Measurements from ENCODE around the gene SPATA24. TPM values are rescaled to one million over a fixed set of nuclear protein-coding genes. Genes with fewer than 3 reads are reported as not detected.
A peak's percentile ranks its signal among the peaks of the same experiment; 100 is the strongest.

The SPATA24 gene
- total RNA-seq, 1 donor from 2014 or later, result 12.0 TPM

DNA sequence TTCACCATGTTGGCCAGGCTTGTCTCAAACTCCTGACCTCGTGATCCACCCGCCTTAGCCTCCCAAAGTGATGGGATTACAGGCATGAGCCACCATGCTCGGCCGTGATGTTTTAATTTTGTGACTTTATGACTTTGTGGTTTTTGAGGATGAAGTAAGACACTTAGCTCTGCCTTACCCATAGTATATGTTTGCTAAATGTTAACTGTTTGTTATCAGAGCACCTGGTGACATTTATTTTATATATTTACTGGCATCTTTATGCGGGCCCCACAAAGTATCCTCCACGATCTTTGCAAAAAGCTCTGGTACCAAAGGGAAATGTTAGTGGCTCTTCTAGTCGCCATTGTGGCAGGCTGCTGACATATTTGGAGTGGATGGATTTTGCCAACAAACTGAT, 27.5 kb downstream of the SPATA24 start:
- Histone ChIP-seq H3K36me3 (ENCODE audit: control insufficient read depth in 3 of 3, insufficient read depth in 3 of 3, low read length in 3 of 3) (peaks cover 0 to 8% (median 8%) of the 10 kb centered on the region in 3 donors), H3K9me3 (ENCODE audit: control insufficient read depth in 3 of 3, low read length in 3 of 3) (no peaks in the 10 kb centered on the region), H3K27me3 (ENCODE audit: control insufficient read depth in 3 of 3, insufficient read depth in 3 of 3, low read length in 3 of 3) (no peaks in the 10 kb centered on the region), H3K27ac (ENCODE audit: low read depth, low read length) (no peak overlapping the region), H3K4me1 (ENCODE audit: control insufficient read depth in 3 of 3, insufficient read depth in 3 of 3, low read length in 3 of 3) (peaks cover 14 to 34% (median 19%) of the 10 kb centered on the region in 3 donors), H3K9ac (ENCODE audit: low read depth in 1 of 3, low read length in 3 of 3) (no peak overlapping the region), H3K4me3 (ENCODE audit: low read length in 3 of 3) (no peak overlapping the region)

DNA sequence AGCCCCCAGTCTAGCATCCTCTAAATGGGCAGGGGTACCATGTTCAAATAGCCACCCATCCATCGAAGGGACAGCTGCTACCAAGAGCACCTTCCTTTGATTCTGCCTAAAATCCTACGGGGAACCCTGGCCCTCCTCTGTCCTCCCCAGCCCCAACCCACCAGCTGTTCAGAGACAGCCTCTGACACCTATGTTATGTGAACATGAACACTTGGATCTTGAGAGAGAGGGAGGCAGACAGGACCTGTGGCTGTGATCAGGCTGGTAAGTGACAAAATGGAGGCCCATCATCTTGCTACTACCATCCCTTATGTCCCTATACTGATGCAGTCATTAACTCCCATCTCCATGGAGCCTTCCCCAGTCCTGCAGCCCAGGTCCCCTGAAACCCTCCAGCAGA, 29.0 kb downstream of the SPATA24 start:
- Histone ChIP-seq H3K4me3 (ENCODE audit: low read length in 3 of 3) (no peak overlapping the region), H3K27ac (ENCODE audit: low read depth, low read length) (no peak overlapping the region), H3K9ac (ENCODE audit: low read depth in 1 of 3, low read length in 3 of 3) (no peak overlapping the region), H3K9me3 (ENCODE audit: control insufficient read depth in 3 of 3, low read length in 3 of 3) (no peaks in the 10 kb centered on the region), H3K4me1 (ENCODE audit: control insufficient read depth in 3 of 3, insufficient read depth in 3 of 3, low read length in 3 of 3) (peaks cover 14 to 34% (median 19%) of the 10 kb centered on the region in 3 donors), H3K27me3 (ENCODE audit: control insufficient read depth in 3 of 3, insufficient read depth in 3 of 3, low read length in 3 of 3) (no peaks in the 10 kb centered on the region), H3K36me3 (ENCODE audit: control insufficient read depth in 3 of 3, insufficient read depth in 3 of 3, low read length in 3 of 3) (peaks cover 2 to 13% (median 8%) of the 10 kb centered on the region in 3 donors)

DNA sequence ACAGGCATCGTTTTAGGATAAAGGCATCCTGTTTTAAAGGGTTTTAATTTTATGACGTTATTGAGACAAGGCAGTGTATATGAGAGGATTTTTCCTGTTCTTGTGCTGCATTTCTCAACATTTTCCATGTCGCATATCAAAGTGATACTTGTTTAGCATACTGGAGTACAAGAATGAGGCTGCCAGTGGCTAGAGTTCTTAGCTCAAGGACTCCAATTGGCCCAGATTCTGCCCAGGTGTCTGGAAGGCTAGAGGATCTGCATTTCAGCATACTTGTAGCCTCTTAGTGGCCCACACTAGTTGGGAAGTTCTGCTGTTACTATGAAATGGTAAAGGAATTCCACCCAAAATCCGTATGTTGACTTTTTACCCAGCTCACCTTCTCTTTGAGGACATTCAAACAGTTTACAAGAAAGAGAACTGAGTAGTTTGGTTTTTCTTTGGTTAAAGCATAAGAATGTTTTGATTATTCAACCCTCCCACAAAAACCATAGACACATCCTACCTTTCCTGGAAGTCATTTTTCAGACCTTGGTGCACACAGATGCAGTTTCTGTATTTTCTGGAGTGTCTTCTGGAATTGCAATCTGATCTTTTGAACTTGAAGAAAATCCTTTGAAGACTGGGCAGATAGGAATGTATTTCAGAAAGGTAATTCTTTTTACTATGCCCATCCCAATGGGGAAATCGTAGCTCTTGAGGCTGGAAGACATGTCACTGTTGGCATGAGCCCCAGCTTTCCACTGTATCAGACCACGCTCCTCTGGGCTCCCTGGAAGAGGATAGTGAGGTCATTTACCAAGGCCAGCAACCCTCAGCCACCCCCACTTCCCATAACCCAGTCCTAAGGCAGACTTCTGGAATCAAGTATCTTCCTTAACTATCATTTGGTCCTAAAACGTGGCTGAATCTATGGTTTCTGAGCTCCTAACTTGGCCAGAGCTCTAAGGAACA, 32.1 kb downstream of the SPATA24 start:
- H3K9ac ChIP-seq (ENCODE audit: low read depth in 1 of 3, low read length in 3 of 3), result no peak overlapping the region
- H3K4me1 ChIP-seq (ENCODE audit: control insufficient read depth in 3 of 3, insufficient read depth in 3 of 3, low read length in 3 of 3), result peaks cover 20 to 39% (median 22%) of the 10 kb centered on the region in 3 donors
- no peak overlapping the region for H3K27ac ChIP-seq (ENCODE audit: low read depth, low read length)
- peaks cover 11 to 20% (median 18%) of the 10 kb centered on the region in 3 donors for H3K36me3 ChIP-seq (ENCODE audit: control insufficient read depth in 3 of 3, insufficient read depth in 3 of 3, low read length in 3 of 3)
- H3K4me3 ChIP-seq (ENCODE audit: low read length in 3 of 3), result no peak overlapping the region
- H3K9me3 ChIP-seq (ENCODE audit: control insufficient read depth in 3 of 3, low read length in 3 of 3), result no peaks in the 10 kb centered on the region
- H3K27me3 ChIP-seq (ENCODE audit: control insufficient read depth in 3 of 3, insufficient read depth in 3 of 3, low read length in 3 of 3), result no peaks in the 10 kb centered on the region

DNA sequence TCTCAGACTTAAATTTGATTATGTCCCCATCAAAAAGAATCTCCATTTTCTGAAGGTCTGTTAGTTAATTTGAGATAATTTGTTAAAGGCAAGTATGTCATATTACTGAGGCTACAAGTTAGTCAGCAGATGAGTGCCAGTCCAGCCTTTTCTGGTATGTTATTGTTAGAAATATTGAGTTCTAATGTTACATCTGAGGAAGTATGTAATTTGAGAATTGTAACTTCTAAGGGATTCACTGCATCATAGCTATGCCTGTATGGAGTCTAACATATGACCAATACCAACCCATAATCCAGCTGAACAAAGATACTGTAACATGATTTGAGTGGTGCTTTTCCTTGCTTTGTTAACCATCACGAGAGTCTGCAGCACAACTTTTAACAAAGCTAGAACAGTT, 34.7 kb downstream of the SPATA24 start:
- Histone ChIP-seq H3K36me3 (ENCODE audit: control insufficient read depth in 3 of 3, insufficient read depth in 3 of 3, low read length in 3 of 3) (peaks cover 9 to 36% (median 26%) of the 10 kb centered on the region in 3 donors), H3K4me1 (ENCODE audit: control insufficient read depth in 3 of 3, insufficient read depth in 3 of 3, low read length in 3 of 3) (peaks cover 16 to 28% (median 20%) of the 10 kb centered on the region in 3 donors), H3K9me3 (ENCODE audit: control insufficient read depth in 3 of 3, low read length in 3 of 3) (no peaks in the 10 kb centered on the region), H3K9ac (ENCODE audit: low read depth in 1 of 3, low read length in 3 of 3) (no peak overlapping the region), H3K27me3 (ENCODE audit: control insufficient read depth in 3 of 3, insufficient read depth in 3 of 3, low read length in 3 of 3) (no peaks in the 10 kb centered on the region), H3K4me3 (ENCODE audit: low read length in 3 of 3) (no peak overlapping the region), H3K27ac (ENCODE audit: low read depth, low read length) (peak overlapping the region; percentile 10)

DNA sequence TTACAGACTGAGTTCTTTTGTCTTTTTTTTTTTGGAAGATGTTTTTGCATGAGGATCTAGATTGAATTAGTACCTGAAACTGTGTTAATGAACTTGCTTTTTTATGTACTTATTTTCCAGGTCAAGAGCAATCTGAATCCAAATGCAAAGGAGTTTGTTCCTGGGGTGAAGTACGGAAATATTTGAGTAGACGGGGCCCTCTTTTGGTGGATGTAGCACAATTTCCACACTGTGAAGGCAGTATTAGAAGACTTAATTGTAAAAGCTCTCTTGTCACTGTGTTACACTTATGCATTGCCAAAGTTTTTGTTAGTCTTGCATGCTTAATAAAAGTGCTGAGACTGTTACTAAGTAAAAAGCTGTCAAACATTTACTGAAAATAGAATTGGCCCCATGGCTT, 35.3 kb downstream of the SPATA24 start:
- peak overlapping the region; percentile 10 for H3K27ac ChIP-seq (ENCODE audit: low read depth, low read length)
- peaks cover 11 to 22% (median 14%) of the 10 kb centered on the region in 3 donors for H3K4me1 ChIP-seq (ENCODE audit: control insufficient read depth in 3 of 3, insufficient read depth in 3 of 3, low read length in 3 of 3)
- peaks cover 8 to 41% (median 30%) of the 10 kb centered on the region in 3 donors for H3K36me3 ChIP-seq (ENCODE audit: control insufficient read depth in 3 of 3, insufficient read depth in 3 of 3, low read length in 3 of 3)
- H3K9ac ChIP-seq (ENCODE audit: low read depth in 1 of 3, low read length in 3 of 3), result no peak overlapping the region
- no peaks in the 10 kb centered on the region for H3K9me3 ChIP-seq (ENCODE audit: control insufficient read depth in 3 of 3, low read length in 3 of 3)
- H3K27me3 ChIP-seq (ENCODE audit: control insufficient read depth in 3 of 3, insufficient read depth in 3 of 3, low read length in 3 of 3), result no peaks in the 10 kb centered on the region
- no peak overlapping the region for H3K4me3 ChIP-seq (ENCODE audit: low read length in 3 of 3)

DNA sequence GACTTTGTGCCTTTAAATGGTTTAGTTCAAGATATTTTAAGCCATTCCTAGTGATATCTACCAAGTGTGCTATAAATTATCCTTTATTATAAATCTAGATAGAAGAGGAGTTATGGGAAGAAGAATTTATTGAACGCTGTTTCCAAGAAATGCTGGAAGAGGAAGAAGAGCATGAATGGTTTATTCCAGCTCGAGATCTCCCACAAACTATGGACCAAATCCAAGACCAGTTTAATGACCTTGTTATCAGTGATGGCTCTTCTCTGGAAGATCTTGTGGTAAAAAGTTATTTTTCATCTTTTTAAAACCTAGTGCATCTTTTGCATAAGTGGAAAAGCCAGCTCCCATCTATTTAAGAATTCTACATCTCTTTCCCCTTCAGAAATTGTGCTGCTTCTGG, 39.4 kb downstream of the SPATA24 start:
- peaks cover 6 to 10% (median 8%) of the 10 kb centered on the region in 3 donors for H3K4me1 ChIP-seq (ENCODE audit: control insufficient read depth in 3 of 3, insufficient read depth in 3 of 3, low read length in 3 of 3)
- no peak overlapping the region for H3K4me3 ChIP-seq (ENCODE audit: low read length in 3 of 3)
- no peak overlapping the region for H3K27ac ChIP-seq (ENCODE audit: low read depth, low read length)
- H3K27me3 ChIP-seq (ENCODE audit: control insufficient read depth in 3 of 3, insufficient read depth in 3 of 3, low read length in 3 of 3), result no peaks in the 10 kb centered on the region
- peaks cover 3 to 28% (median 25%) of the 10 kb centered on the region in 3 donors for H3K36me3 ChIP-seq (ENCODE audit: control insufficient read depth in 3 of 3, insufficient read depth in 3 of 3, low read length in 3 of 3)
- H3K9me3 ChIP-seq (ENCODE audit: control insufficient read depth in 3 of 3, low read length in 3 of 3), result no peaks in the 10 kb centered on the region
- no peak overlapping the region for H3K9ac ChIP-seq (ENCODE audit: low read depth in 1 of 3, low read length in 3 of 3)

DNA sequence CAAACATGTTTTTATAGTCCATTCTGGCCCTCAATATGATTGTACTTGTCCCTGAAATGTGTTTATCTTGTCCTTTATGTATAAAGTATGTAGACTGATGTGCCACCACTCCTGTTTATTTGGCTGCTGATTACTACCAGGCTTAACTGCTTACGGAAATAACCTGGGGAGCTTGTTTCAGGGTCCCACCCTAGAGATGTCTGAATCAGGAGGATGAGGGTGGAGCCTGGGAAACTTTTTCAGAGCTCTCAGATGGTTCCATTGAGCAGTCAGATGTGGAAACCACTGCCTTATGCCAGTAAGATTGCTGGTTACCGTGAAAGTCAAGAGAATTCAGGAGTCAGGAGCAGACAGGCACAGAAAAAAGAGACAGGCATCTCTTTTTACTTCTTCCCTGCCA, 40.0 kb downstream of the SPATA24 start:
- peaks cover 3 to 5% (median 3%) of the 10 kb centered on the region in 3 donors for H3K4me1 ChIP-seq (ENCODE audit: control insufficient read depth in 3 of 3, insufficient read depth in 3 of 3, low read length in 3 of 3)
- H3K9me3 ChIP-seq (ENCODE audit: control insufficient read depth in 3 of 3, low read length in 3 of 3), result no peaks in the 10 kb centered on the region
- H3K36me3 ChIP-seq (ENCODE audit: control insufficient read depth in 3 of 3, insufficient read depth in 3 of 3, low read length in 3 of 3), result peaks cover 3 to 24% (median 21%) of the 10 kb centered on the region in 3 donors
- H3K27me3 ChIP-seq (ENCODE audit: control insufficient read depth in 3 of 3, insufficient read depth in 3 of 3, low read length in 3 of 3), result no peaks in the 10 kb centered on the region
- no peak overlapping the region for H3K4me3 ChIP-seq (ENCODE audit: low read length in 3 of 3)
- H3K9ac ChIP-seq (ENCODE audit: low read depth in 1 of 3, low read length in 3 of 3), result no peak overlapping the region
- no peak overlapping the region for H3K27ac ChIP-seq (ENCODE audit: low read depth, low read length)

DNA sequence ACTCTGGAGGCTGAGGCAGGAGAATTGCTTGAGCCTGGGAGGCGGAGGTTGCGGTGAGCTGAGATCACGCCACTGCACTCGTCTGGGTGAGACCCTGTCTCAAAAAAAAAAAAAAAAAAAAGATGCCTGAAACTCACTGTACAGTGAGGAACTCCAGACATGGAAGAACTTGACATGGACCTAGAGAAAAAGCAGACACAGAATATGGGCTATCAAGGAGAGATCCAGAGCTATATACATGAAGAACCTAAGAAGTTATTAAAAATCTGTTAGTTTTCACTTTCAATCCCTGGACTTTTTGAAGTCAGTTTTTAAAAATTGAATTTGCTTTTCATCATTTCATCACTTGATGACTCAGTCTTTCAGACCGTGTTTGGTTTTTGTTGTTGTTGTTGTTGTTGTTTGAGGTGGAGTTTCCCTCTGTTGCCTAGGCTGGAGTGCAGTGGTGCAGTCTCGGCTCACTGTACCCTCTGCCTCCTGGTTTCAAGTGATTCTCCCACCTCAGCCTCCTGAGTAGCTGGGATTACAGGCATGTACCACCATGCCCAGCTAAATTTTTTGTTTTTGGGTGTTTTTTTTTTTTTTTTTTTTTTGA, 42.0 kb downstream of the SPATA24 start:
- Histone ChIP-seq H3K27me3 (ENCODE audit: control insufficient read depth in 3 of 3, insufficient read depth in 3 of 3, low read length in 3 of 3) (no peaks in the 10 kb centered on the region), H3K36me3 (ENCODE audit: control insufficient read depth in 3 of 3, insufficient read depth in 3 of 3, low read length in 3 of 3) (peaks cover 0 to 24% (median 14%) of the 10 kb centered on the region in 3 donors), H3K4me1 (ENCODE audit: control insufficient read depth in 3 of 3, insufficient read depth in 3 of 3, low read length in 3 of 3) (no peaks in the 10 kb centered on the region)

DNA sequence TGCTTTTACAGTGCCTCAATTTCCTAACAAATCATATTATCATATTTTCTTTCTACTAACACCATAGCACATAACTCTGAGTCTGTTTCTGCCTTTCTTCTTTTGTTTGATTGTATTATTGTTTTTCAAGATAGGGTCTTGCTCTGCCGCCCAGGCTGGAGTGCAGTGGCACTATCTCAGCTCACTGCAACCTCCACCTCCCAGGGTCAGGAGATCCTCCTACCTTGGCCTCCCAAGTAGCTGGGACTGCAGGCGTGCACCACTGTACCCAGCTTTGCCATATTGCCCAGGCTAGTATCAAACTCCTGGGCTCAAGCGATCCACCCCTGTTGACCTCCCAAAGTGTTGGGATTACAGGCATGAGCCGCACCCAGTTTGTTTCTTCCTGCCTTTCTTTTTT, 43.5 kb downstream of the SPATA24 start:
- no peak overlapping the region for H3K9ac ChIP-seq (ENCODE audit: low read depth in 1 of 3, low read length in 3 of 3)
- no peaks in the 10 kb centered on the region for H3K27me3 ChIP-seq (ENCODE audit: control insufficient read depth in 3 of 3, insufficient read depth in 3 of 3, low read length in 3 of 3)
- H3K4me3 ChIP-seq (ENCODE audit: low read length in 3 of 3), result no peak overlapping the region
- H3K27ac ChIP-seq (ENCODE audit: low read depth, low read length), result no peak overlapping the region
- H3K4me1 ChIP-seq (ENCODE audit: control insufficient read depth in 3 of 3, insufficient read depth in 3 of 3, low read length in 3 of 3), result no peaks in the 10 kb centered on the region
- H3K36me3 ChIP-seq (ENCODE audit: control insufficient read depth in 3 of 3, insufficient read depth in 3 of 3, low read length in 3 of 3), result peaks cover 0 to 16% (median 5%) of the 10 kb centered on the region in 3 donors
- H3K9me3 ChIP-seq (ENCODE audit: control insufficient read depth in 3 of 3, low read length in 3 of 3), result no peaks in the 10 kb centered on the region

More for the DNA sequence above, 42.0 kb downstream of the SPATA24 start:
- Histone ChIP-seq H3K27ac (ENCODE audit: low read depth, low read length) (no peak overlapping the region), H3K9me3 (ENCODE audit: control insufficient read depth in 3 of 3, low read length in 3 of 3) (no peaks in the 10 kb centered on the region), H3K9ac (ENCODE audit: low read depth in 1 of 3, low read length in 3 of 3) (no peak overlapping the region), H3K4me3 (ENCODE audit: low read length in 3 of 3) (no peak overlapping the region)

DNA sequence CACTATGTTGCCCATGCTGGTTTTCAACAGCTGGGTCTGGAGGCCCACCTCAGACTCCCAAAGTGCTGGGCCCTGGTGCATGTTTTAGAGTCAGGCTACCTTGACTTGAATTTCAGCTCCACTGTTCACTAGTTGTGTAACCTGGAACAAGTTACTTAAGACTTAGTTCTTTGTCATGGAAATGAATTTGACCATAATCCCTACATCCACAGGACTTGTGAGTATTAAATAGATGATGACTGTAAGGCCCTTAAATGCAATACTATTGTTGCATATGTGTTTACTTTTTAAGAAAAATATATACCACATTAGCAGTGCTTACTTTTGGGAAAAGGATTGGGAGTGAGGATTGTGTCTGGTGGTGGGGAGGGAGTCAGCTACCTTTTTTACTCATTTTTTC, 45.8 kb downstream of the SPATA24 start:
- no peaks in the 10 kb centered on the region for H3K36me3 ChIP-seq (ENCODE audit: control insufficient read depth in 3 of 3, insufficient read depth in 3 of 3, low read length in 3 of 3)
- no peaks in the 10 kb centered on the region for H3K4me1 ChIP-seq (ENCODE audit: control insufficient read depth in 3 of 3, insufficient read depth in 3 of 3, low read length in 3 of 3)
- H3K9ac ChIP-seq (ENCODE audit: low read depth in 1 of 3, low read length in 3 of 3), result no peak overlapping the region
- no peaks in the 10 kb centered on the region for H3K9me3 ChIP-seq (ENCODE audit: control insufficient read depth in 3 of 3, low read length in 3 of 3)
- no peaks in the 10 kb centered on the region for H3K27me3 ChIP-seq (ENCODE audit: control insufficient read depth in 3 of 3, insufficient read depth in 3 of 3, low read length in 3 of 3)
- H3K27ac ChIP-seq (ENCODE audit: low read depth, low read length), result no peak overlapping the region
- no peak overlapping the region for H3K4me3 ChIP-seq (ENCODE audit: low read length in 3 of 3)

Data from skeletal muscle tissue (tissue), 4 donors.